ENCODE data around the gene ZNF184.

Gene ZNF184

DNA sequence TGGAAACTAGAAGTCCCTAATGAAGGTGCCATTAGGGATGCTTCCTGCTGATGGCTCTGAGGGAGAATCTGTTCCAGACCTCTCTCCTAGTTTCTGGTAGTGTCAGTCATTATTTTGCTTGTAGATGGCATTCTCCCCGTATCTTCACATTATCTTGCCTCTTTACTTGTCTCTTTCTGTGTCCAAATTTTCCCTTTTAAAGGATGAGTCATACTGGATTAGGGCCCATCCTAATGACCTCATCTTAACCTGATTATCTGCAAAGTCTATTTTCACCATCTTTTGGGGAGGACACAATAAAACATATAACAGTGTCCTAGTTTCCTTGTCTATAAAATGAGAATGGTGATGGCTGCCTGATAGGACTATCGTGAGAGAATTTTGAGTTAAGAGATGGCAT lies 57.0 kb downstream of the ZNF184 start:
- no peaks in the 10 kb centered on the region for H4K20me1 ChIP-seq (ENCODE audit: insufficient read depth, low read length)
- no peaks in the 10 kb centered on the region for H3K4me1 ChIP-seq (ENCODE audit: insufficient read depth, low read length, severe bottlenecking)
- no peaks in the 10 kb centered on the region for H3K79me2 ChIP-seq (ENCODE audit: insufficient read depth, low read length)
- H3F3A ChIP-seq (ENCODE audit: insufficient read depth, low read length): no peaks in the 10 kb centered on the region
- H3K9me2 ChIP-seq (ENCODE audit: low read depth, low read length): no peaks in the 10 kb centered on the region
- no peak overlapping the region for H3K27ac ChIP-seq (ENCODE audit: low read depth, low read length, poor library complexity, severe bottlenecking)
- H3K36me3 ChIP-seq (ENCODE audit: insufficient read depth, low read length): no peaks in the 10 kb centered on the region
- peaks cover 4% of the 10 kb centered on the region; the same call in 1 of the 2 replicates for H3K9me3 ChIP-seq (ENCODE audit: low read length)
- no peak overlapping the region for H3K4me3 ChIP-seq (ENCODE audit: low read depth, low read length, poor library complexity, severe bottlenecking)
- no peak overlapping the region for H3K4me2 ChIP-seq (ENCODE audit: low read length)
- no peaks in the 10 kb centered on the region for H3K27me3 ChIP-seq (ENCODE audit: insufficient read depth, low read length)
- no peak for TF ChIP-seq EZH2 (IDR thresholded peaks at IDR 0.05; ENCODE audit: borderline replicate concordance, low read length)
- TF ChIP-seq, protein P1, sequence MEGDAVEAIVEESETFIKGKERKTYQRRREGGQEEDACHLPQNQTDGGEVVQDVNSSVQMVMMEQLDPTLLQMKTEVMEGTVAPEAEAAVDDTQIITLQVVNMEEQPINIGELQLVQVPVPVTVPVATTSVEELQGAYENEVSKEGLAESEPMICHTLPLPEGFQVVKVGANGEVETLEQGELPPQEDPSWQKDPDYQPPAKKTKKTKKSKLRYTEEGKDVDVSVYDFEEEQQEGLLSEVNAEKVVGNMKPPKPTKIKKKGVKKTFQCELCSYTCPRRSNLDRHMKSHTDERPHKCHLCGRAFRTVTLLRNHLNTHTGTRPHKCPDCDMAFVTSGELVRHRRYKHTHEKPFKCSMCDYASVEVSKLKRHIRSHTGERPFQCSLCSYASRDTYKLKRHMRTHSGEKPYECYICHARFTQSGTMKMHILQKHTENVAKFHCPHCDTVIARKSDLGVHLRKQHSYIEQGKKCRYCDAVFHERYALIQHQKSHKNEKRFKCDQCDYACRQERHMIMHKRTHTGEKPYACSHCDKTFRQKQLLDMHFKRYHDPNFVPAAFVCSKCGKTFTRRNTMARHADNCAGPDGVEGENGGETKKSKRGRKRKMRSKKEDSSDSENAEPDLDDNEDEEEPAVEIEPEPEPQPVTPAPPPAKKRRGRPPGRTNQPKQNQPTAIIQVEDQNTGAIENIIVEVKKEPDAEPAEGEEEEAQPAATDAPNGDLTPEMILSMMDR (IDR thresholded peaks at IDR 0.05; ENCODE audit: low read length): no peak
- H3K9ac ChIP-seq (ENCODE audit: low read length): no peak overlapping the region
- H2AFZ ChIP-seq (ENCODE audit: low read length): no peak overlapping the region

DNA sequence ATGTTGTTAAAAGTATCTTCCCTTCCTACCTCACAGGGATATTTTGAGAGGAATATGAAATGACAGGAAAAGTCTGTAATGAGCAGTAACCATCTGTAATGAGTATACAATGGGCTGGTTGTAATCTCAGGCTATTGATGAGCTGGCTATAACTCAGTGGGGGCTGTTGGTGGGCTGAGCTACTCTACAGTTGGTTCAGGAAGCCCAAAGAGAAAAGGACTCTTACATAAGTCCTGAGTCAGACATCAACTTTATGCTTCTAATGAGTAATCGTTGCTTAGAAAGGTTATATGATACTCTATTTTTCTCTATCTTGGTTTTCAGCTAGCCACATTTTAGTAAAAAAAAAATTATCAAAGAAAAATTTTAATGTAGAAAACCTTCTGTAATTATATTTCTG lies 57.9 kb downstream of the ZNF184 start:
- Histone ChIP-seq H2AFZ (ENCODE audit: low read length) (no peak overlapping the region), H3K36me3 (ENCODE audit: insufficient read depth, low read length) (no peaks in the 10 kb centered on the region), H3K4me2 (ENCODE audit: low read length) (no peak overlapping the region), H3K27me3 (ENCODE audit: insufficient read depth, low read length) (no peaks in the 10 kb centered on the region), H3K79me2 (ENCODE audit: insufficient read depth, low read length) (no peaks in the 10 kb centered on the region), H3K9ac (ENCODE audit: low read length) (no peak overlapping the region), H3K9me3 (ENCODE audit: low read length) (peaks cover 4% of the 10 kb centered on the region; the same call in 1 of the 2 replicates), H3K4me1 (ENCODE audit: insufficient read depth, low read length, severe bottlenecking) (no peaks in the 10 kb centered on the region), H3F3A (ENCODE audit: insufficient read depth, low read length) (no peaks in the 10 kb centered on the region), H3K27ac (ENCODE audit: low read depth, low read length, poor library complexity, severe bottlenecking) (no peak overlapping the region), H3K4me3 (ENCODE audit: low read depth, low read length, poor library complexity, severe bottlenecking) (no peak overlapping the region), H4K20me1 (ENCODE audit: insufficient read depth, low read length) (no peaks in the 10 kb centered on the region), H3K9me2 (ENCODE audit: low read depth, low read length) (no peaks in the 10 kb centered on the region)
- TF ChIP-seq, protein P1 (IDR thresholded peaks at IDR 0.05; ENCODE audit: low read length): no peak

DNA sequence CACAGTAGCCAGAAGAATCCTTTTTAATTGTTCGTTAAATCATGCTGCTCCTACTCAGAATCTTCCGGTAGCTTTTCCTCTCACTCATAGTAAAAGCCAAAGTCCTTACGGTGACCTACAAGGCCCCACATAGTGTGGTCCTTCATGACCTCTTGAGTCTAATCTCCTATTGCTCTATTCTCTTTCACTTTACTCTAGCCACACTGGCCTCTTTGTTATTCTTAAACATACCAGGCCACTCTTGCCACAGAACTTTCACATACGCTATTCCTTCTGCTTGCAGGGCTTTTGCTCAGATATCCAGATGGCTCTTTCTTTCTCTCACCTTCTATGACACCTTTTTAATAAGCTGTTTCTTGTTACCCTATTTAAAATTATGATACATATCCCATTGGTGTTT lies 58.6 kb downstream of the ZNF184 start:
- H3K9ac ChIP-seq (ENCODE audit: low read length): no peak overlapping the region
- H4K20me1 ChIP-seq (ENCODE audit: insufficient read depth, low read length): no peaks in the 10 kb centered on the region
- H3K27ac ChIP-seq (ENCODE audit: low read depth, low read length, poor library complexity, severe bottlenecking): no peak overlapping the region
- no peaks in the 10 kb centered on the region for H3K79me2 ChIP-seq (ENCODE audit: insufficient read depth, low read length)
- H3K4me1 ChIP-seq (ENCODE audit: insufficient read depth, low read length, severe bottlenecking): no peaks in the 10 kb centered on the region
- no peaks in the 10 kb centered on the region for H3K27me3 ChIP-seq (ENCODE audit: insufficient read depth, low read length)
- no peaks in the 10 kb centered on the region for H3K36me3 ChIP-seq (ENCODE audit: insufficient read depth, low read length)
- peaks cover 4% of the 10 kb centered on the region; the same call in 1 of the 2 replicates for H3K9me3 ChIP-seq (ENCODE audit: low read length)
- TF ChIP-seq, protein P1 (IDR thresholded peaks at IDR 0.05; ENCODE audit: low read length): no peak
- TF ChIP-seq EZH2 (IDR thresholded peaks at IDR 0.05; ENCODE audit: borderline replicate concordance, low read length): no peak
- no peak overlapping the region for H3K4me3 ChIP-seq (ENCODE audit: low read depth, low read length, poor library complexity, severe bottlenecking)
- H3K4me2 ChIP-seq (ENCODE audit: low read length): no peak overlapping the region
- H3K9me2 ChIP-seq (ENCODE audit: low read depth, low read length): no peaks in the 10 kb centered on the region
- H3F3A ChIP-seq (ENCODE audit: insufficient read depth, low read length): no peaks in the 10 kb centered on the region
- H2AFZ ChIP-seq (ENCODE audit: low read length): no peak overlapping the region

Measured in OCI-LY1 (cell line).